AG04449 (cell line): Measurements from ENCODE around the gene C8G.

Source experiments
- CTCF ChIA-PET: fragments of 350-600 bp; formaldehyde crosslinking; extraction: SDS; loops from one replicate; lab custom pipeline; 2021; ENCODE audit warnings: antibody characterized with exemption; lab: Yijun Ruan, JAX
- POLR2A ChIA-PET: fragments of 400-600, 350-600 bp; formaldehyde crosslinking; extraction: SDS; loops from one replicate; lab custom pipeline; 2020; ENCODE audit warnings: antibody characterized with exemption, inconsistent platforms; lab: Yijun Ruan, JAX
- DNase-seq: peaks from one replicate; pipeline ENCODE4 v3.0.0-alpha.2; 2010; ENCODE audit warnings: low read depth, low spot score
- H3K4me3 ChIP-seq: 2 replicates; pipeline ENCODE4 v1.5.1; 2011; ENCODE audit warnings: low read depth, mild to moderate bottlenecking, control low read depth, low read length
- CTCF ChIP-seq: IDR thresholded peaks from one replicate; pipeline ENCODE4 v1.5.1; 2011; ENCODE audit warnings: mild to moderate bottlenecking, moderate library complexity, low read length, control low read depth, inconsistent platforms; ENCODE audit not compliant: insufficient read depth; ENCODE audit errors: missing control alignments

Gene C8G

GRCh38 chr9:136941231-136942111 lies 3.6 kb upstream of the C8G start:
- no peak overlapping the region for H3K4me3 ChIP-seq
- POLR2A ChIA-PET, result no interaction called here
- no peak for TF ChIP-seq CTCF
- DNase-seq, result no peak
- CTCF ChIA-PET, result interaction anchor here (1.1 kb wide), 1 partner anchor 296 kb away, joined by 3 read pairs; no protein-coding TSS in a partner anchor

GRCh38 chr9:136942112-136942880 lies 2.7 kb upstream of the C8G start:
- H3K4me3 ChIP-seq, result peak overlapping the region; percentile 8; the same call in 1 of the 2 replicates
- ChIA-PET POLR2A (no interaction called here), CTCF (interaction anchor here (1.1 to 1.3 kb wide), 2 partner anchors 93 to 295 kb away, joined by 3 to 6 read pairs; no protein-coding TSS in a partner anchor)
- no peak for DNase-seq
- TF ChIP-seq CTCF, result no peak

GRCh38 chr9:136942881-136943230 lies 2.2 kb upstream of the C8G start:
- no peak for DNase-seq
- no peak for TF ChIP-seq CTCF
- POLR2A ChIA-PET, result no interaction called here
- peak overlapping the region; percentile 81 for H3K4me3 ChIP-seq
- CTCF ChIA-PET, result interaction anchor here (1.1 to 1.7 kb wide), 3 partner anchors 12 to 92 kb away, joined by 3 to 6 read pairs (median 6); partner anchors contain the start of gene FUT7

GRCh38 chr9:136943291-136944211 lies 1.5 kb upstream of the C8G start:
- ChIA-PET POLR2A (interaction anchor here (1.0 kb wide), 1 partner anchor 87 kb away, joined by 3 read pairs; no protein-coding TSS in a partner anchor), CTCF (interaction anchor here (0.8 to 6.3 kb wide), 13 partner anchors 11 to 121 kb away, joined by 3 to 148 read pairs (median 5); partner anchors contain the start of genes ABCA2 and FUT7)
- no peak for TF ChIP-seq CTCF
- H3K4me3 ChIP-seq, result peak overlapping the region; percentile 81
- no peak for DNase-seq

- CTCF ChIA-PET, result interaction anchor here (0.8 to 6.3 kb wide), 12 partner anchors 11 to 120 kb away, joined by 3 to 148 read pairs (median 4); partner anchors contain the start of genes ABCA2 and FUT7
- POLR2A ChIA-PET, result interaction anchor here (1.0 kb wide), 1 partner anchor 87 kb away, joined by 3 read pairs; no protein-coding TSS in a partner anchor
- DNase-seq, result no peak
- no peak for TF ChIP-seq CTCF
- peak overlapping the region; percentile 81 for H3K4me3 ChIP-seq
These were observed 878 bp upstream of the C8G start for GRCh38 chr9:136944212-136944518.
